Measurements from ENCODE around the gene SPOUT1. TPM values are rescaled to one million over a fixed set of nuclear protein-coding genes. Genes with fewer than 3 reads are reported as not detected.
A peak's percentile ranks its signal among the peaks of the same experiment; 100 is the strongest.

The SPOUT1 gene
- total and polyA plus RNA-seq, 10 donors = 31.9 to 54.3 (median 40.1) TPM

DNA sequence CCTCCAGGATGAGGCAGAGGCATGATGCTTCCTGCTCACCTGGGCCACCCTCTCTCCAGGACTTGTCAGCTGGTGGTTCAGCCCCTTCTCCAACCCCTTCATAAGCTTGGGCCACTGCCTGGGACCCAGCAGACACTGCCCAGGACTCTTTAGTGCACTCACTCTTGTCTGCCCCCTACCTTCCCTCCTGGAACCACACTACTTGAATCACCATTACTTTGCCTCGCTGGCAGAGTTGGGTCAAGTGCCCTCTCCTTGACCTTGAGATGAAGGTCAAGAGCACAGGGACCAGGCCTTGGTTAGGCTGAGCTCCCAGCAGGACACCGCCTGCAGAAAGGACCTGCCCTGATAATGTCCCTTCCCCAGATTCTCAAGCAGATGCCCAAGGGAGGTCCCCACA lies 19.8 kb downstream of the SPOUT1 start:
- intact Hi-C loops (cut with DNase I; ENCODE audit: low total_unique reads) = no loop called here
- peaks cover 0 to 55% (median 42%) of the 10 kb centered on the region in 6 donors for H3K36me3 ChIP-seq
- H3K27ac ChIP-seq = no peak overlapping the region
- whole genome bisulfite sequencing, 5 donors = 51 to 77% (median 64%) methylated on average over 2 of the region's 2 CpGs
- no peaks in the 10 kb centered on the region for H3K27me3 ChIP-seq (replicated peaks in 1 of 7)
- no peak overlapping the region for H3K4me3 ChIP-seq
- H3K9me3 ChIP-seq = no peaks in the 10 kb centered on the region
- no peak for DNase-seq
- no peaks in the 10 kb centered on the region for H3K4me1 ChIP-seq
- TF ChIP-seq POLR2AphosphoS5 (IDR thresholded peaks at IDR 0.05) = no peak
- TF ChIP-seq, protein P1, sequence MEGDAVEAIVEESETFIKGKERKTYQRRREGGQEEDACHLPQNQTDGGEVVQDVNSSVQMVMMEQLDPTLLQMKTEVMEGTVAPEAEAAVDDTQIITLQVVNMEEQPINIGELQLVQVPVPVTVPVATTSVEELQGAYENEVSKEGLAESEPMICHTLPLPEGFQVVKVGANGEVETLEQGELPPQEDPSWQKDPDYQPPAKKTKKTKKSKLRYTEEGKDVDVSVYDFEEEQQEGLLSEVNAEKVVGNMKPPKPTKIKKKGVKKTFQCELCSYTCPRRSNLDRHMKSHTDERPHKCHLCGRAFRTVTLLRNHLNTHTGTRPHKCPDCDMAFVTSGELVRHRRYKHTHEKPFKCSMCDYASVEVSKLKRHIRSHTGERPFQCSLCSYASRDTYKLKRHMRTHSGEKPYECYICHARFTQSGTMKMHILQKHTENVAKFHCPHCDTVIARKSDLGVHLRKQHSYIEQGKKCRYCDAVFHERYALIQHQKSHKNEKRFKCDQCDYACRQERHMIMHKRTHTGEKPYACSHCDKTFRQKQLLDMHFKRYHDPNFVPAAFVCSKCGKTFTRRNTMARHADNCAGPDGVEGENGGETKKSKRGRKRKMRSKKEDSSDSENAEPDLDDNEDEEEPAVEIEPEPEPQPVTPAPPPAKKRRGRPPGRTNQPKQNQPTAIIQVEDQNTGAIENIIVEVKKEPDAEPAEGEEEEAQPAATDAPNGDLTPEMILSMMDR (IDR thresholded peaks at IDR 0.05 in 8 of 11, conservative IDR thresholded peaks at IDR 0.05 in 3 of 11) = no peak
- no peak for TF ChIP-seq POLR2A (IDR thresholded peaks at IDR 0.05)

DNA sequence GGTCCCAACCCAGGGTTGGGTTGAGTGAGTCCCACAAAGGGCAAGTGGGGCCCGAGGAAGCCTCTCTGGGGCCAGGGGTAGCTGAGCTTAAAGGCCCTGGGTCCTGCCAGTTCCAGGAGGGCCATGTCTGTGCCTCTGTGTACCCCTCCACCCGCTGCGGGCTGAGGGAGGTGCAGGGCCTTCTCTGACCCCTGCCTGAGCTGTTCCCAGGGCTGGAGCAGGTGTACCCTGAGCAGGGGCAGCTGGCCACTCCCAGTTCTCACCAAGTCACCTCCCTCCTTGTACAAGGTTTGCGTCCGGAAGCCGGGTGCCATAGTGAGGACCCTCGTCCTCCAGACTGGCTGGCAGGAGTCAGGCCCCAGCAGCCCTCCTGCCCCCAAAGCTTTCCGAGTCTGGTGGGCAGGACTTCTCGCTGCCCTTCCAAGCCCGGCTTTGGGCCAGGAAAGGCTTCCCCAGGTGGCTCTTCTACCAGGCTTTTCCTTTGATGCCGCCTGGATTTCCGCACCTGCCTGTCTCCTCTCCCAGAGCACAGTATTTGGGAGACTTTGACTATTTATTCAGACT lies 20.5 kb downstream of the SPOUT1 start:
- Histone ChIP-seq H3K4me3 (no peak overlapping the region), H3K4me1 (no peaks in the 10 kb centered on the region), H3K36me3 (peaks cover 0 to 62% (median 49%) of the 10 kb centered on the region in 6 donors), H3K27ac (no peak overlapping the region), H3K27me3 (replicated peaks in 1 of 7) (no peaks in the 10 kb centered on the region), H3K9me3 (no peaks in the 10 kb centered on the region)
- WGBS, 5 donors = 90 to 97% (median 95%) methylated on average over 6 to 12 of the region's 12 CpGs
- DNase-seq = no peak
- TF ChIP-seq POLR2A (IDR thresholded peaks at IDR 0.05) (no peak), POLR2AphosphoS5 (IDR thresholded peaks at IDR 0.05) (peak in 1 of 3 donors; percentile 32)
- TF ChIP-seq, protein P1 (IDR thresholded peaks at IDR 0.05 in 8 of 11, conservative IDR thresholded peaks at IDR 0.05 in 3 of 11) = no peak
- intact Hi-C loops (cut with DNase I; ENCODE audit: low total_unique reads) = no loop called here

DNA sequence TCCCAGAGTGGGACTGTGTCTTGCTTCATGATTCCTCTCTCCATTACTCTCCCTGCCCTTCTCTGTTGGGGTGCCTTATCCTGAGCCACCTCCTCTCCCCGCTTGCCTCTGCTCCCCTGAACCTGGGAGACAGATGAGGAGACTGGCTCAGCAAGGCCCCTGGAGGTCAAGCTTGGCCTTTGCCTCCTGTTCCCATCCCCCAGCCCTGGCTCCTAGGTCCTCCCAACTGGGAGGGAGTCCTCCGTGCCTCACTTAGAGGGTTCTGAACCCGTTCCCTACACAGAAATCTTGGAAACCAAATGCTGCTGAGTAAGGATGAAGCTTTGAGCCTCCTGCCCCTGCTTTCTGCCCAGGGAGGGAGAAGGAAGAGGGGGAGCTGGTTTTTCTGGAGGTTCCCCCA lies 21.1 kb downstream of the SPOUT1 start:
- TF ChIP-seq POLR2A (IDR thresholded peaks at IDR 0.05) = no peak
- TF ChIP-seq, protein P1 (IDR thresholded peaks at IDR 0.05 in 8 of 11, conservative IDR thresholded peaks at IDR 0.05 in 3 of 11) = no peak
- no peak for TF ChIP-seq POLR2AphosphoS5 (IDR thresholded peaks at IDR 0.05)
- Histone ChIP-seq H3K27ac (no peak overlapping the region), H3K36me3 (peaks cover 0 to 68% (median 55%) of the 10 kb centered on the region in 6 donors), H3K4me3 (no peak overlapping the region), H3K27me3 (replicated peaks in 1 of 7) (no peaks in the 10 kb centered on the region), H3K4me1 (no peaks in the 10 kb centered on the region), H3K9me3 (no peaks in the 10 kb centered on the region)
- 90 to 100% (median 96%) methylated on average over 3 of the region's 3 CpGs for WGBS, 5 donors
- intact Hi-C loops (cut with DNase I; ENCODE audit: low total_unique reads) = no loop called here
- DNase-seq = no peak

DNA sequence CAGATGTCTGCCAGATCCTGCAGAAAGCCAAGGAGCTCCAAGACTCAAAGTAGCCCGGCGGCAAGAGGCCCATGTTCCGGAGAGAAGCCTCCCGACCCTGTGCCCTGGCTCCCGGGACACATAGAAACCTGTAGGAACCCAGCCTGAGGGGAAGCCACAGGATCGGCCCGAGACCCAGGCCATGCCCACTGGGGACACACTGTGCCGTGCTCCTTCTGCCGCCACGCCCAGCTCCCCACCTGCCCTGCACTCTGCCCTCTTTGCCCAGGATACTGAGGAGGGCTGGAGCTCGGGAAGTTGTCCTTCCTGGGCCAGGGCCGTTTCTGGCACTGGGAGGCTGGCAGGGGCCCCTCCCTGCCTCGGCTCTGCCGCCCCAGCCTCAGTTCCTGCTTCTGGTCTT lies 21.8 kb downstream of the SPOUT1 start:
- Histone ChIP-seq H3K27me3 (replicated peaks in 1 of 7) (no peaks in the 10 kb centered on the region), H3K27ac (no peak overlapping the region), H3K4me3 (no peak overlapping the region), H3K9me3 (no peaks in the 10 kb centered on the region), H3K4me1 (no peaks in the 10 kb centered on the region), H3K36me3 (peaks cover 0 to 75% (median 62%) of the 10 kb centered on the region in 6 donors)
- intact Hi-C loops (cut with DNase I; ENCODE audit: low total_unique reads) = no loop called here
- WGBS, 5 donors = 83 to 89% (median 87%) methylated on average over 8 to 14 of the region's 14 CpGs
- TF ChIP-seq POLR2A (IDR thresholded peaks at IDR 0.05) = no peak
- TF ChIP-seq, protein P1 (IDR thresholded peaks at IDR 0.05 in 8 of 11, conservative IDR thresholded peaks at IDR 0.05 in 3 of 11) = no peak
- TF ChIP-seq POLR2AphosphoS5 (IDR thresholded peaks at IDR 0.05) = no peak
- DNase-seq = no peak
